ENCODE results near the gene HK2. TPM values are rescaled to one million over a fixed set of nuclear protein-coding genes. Genes with fewer than 3 reads are reported as not detected.
A peak's percentile ranks its signal among the peaks of the same experiment; 100 is the strongest.

The HK2 gene
- total and polyA plus RNA-seq, 8 donors: 0.47 to 8.6 (median 2.9) TPM

GRCh38 chr2:74843433-74843832 lies 9.5 kb downstream of the HK2 start:
- no peak for TF ChIP-seq CTCF (IDR thresholded peaks at IDR 0.05)
- H3K27ac ChIP-seq: peak overlapping the region in 2 of 4 donors; percentile 83
- H3K36me3 ChIP-seq: no peaks in the 10 kb centered on the region
- FAIRE-seq (no peak), ATAC-seq (no peak), DNase-seq (no peak)
- peaks cover 6 to 30% (median 10%) of the 10 kb centered on the region in 3 donors for H3K4me1 ChIP-seq
- no peaks in the 10 kb centered on the region for H3K27me3 ChIP-seq
- WGBS, 2 donors: 65 to 71% methylated on average over 3 of the region's 3 CpGs
- H3K9me3 ChIP-seq: no peaks in the 10 kb centered on the region
- intact Hi-C loops (cut with DNase I): no loop called here
- no peak overlapping the region for H3K4me3 ChIP-seq

GRCh38 chr2:74843899-74844298 lies 10.0 kb downstream of the HK2 start:
- intact Hi-C loops (cut with DNase I): no loop called here
- TF ChIP-seq CTCF (IDR thresholded peaks at IDR 0.05): no peak
- Histone ChIP-seq H3K27me3 (no peaks in the 10 kb centered on the region), H3K4me3 (no peak overlapping the region), H3K36me3 (no peaks in the 10 kb centered on the region), H3K4me1 (peaks cover 6 to 30% (median 10%) of the 10 kb centered on the region in 3 donors), H3K9me3 (no peaks in the 10 kb centered on the region), H3K27ac (peak overlapping the region in 2 of 4 donors; percentile 83)
- FAIRE-seq (no peak), ATAC-seq (peak in 2 of 4 donors; percentile 51 to 59), DNase-seq (no peak)

DNA sequence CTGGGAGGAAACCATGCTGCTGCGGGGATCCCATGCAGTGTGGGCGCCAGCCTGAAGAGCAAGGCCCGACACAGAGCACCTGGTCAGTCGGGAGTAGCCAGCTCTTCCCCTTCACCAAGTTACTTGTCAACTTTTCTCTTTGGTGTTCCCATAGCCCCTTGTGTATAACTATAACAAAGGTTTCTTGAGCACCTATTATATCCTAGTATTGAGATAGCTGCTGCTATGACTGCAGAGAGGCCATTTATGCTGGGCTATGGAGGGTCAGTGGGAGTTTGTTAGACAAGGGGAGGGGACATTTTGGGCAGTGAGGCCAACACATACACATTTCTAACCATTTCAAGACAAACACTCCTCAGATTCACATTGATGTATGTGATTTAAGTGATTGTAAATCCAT lies 10.8 kb downstream of the HK2 start:
- no peaks in the 10 kb centered on the region for H3K36me3 ChIP-seq
- no peaks in the 10 kb centered on the region for H3K9me3 ChIP-seq
- no peak overlapping the region for H3K4me3 ChIP-seq
- DNase-seq (no peak), ATAC-seq (no peak), FAIRE-seq (no peak)
- peaks cover 6 to 37% (median 10%) of the 10 kb centered on the region in 3 donors for H3K4me1 ChIP-seq
- H3K27me3 ChIP-seq: no peaks in the 10 kb centered on the region
- H3K27ac ChIP-seq: peak overlapping the region in 3 of 4 donors; percentile 49 to 83 (median 83)
- 87 to 97% methylated on average over 4 of the region's 4 CpGs for WGBS, 2 donors
- intact Hi-C loops (cut with DNase I): no loop called here
- TF ChIP-seq CTCF (IDR thresholded peaks at IDR 0.05): no peak

DNA sequence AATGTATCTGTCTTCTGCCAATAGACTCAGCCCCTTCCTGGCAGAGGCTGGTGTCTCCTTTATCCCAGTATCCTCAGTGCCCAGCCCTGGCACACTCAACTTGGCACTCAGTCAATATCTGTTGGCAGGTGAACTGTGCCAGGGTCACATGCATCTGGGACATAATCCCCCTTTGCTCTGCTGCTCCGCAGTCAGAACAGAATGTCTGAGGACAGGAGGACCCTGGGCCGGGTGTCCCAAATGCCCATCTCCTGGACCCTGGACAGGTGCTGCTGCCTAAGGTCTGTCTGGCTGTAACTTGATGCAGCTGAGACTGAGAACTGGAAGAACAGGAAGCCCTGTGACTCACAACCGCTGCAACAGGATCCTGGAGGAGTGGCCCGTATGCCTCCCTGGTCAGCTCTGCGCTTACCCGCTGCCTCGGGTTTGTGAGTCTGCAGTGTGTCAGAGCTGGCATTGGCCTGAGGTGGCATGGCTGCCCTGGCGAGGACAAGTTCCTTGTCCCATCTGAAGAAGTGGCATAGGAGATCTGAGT lies 11.4 kb downstream of the HK2 start:
- TF ChIP-seq CTCF (IDR thresholded peaks at IDR 0.05): no peak
- H3K9me3 ChIP-seq: no peaks in the 10 kb centered on the region
- no peak overlapping the region for H3K4me3 ChIP-seq
- peak overlapping the region; percentile 44 to 83 (median 66) for H3K27ac ChIP-seq
- peak; percentile 77 to 91 (median 88) for DNase-seq
- H3K36me3 ChIP-seq: no peaks in the 10 kb centered on the region
- intact Hi-C loops (cut with DNase I): no loop called here
- peak; percentile 93 to 99 (median 96) for ATAC-seq
- H3K4me1 ChIP-seq: peaks cover 10 to 42% (median 10%) of the 10 kb centered on the region in 3 donors
- WGBS, 2 donors: 4 to 5% methylated on average over 8 of the region's 8 CpGs
- no peak for FAIRE-seq
- H3K27me3 ChIP-seq: no peaks in the 10 kb centered on the region

DNA sequence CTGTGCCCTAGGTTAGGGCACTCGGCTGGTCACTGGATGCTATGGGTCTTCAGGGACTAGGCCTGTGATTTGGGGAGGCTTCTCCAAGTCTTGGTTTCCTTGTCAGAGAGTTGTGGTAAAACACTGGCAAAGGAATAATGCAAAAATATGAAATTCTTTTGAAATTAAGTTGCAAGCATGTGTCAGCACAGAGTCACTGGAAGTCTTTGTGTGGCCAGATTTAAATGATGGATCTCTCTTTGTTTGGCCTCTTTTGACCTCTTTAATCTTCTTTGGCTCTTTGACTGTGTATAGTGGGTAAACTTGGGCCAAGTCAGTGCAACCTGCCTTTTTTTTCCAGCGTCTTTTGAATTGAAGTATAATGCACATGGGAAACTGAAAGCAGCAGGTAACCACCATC lies 12.1 kb downstream of the HK2 start:
- TF ChIP-seq CTCF (IDR thresholded peaks at IDR 0.05): no peak
- FAIRE-seq (no peak), ATAC-seq (no peak), DNase-seq (no peak)
- peak overlapping the region; percentile 44 to 83 (median 66) for H3K27ac ChIP-seq
- WGBS, 2 donors: 67% methylated on average over 2 of the region's 2 CpGs
- no peaks in the 10 kb centered on the region for H3K27me3 ChIP-seq
- no peaks in the 10 kb centered on the region for H3K36me3 ChIP-seq
- intact Hi-C loops (cut with DNase I): no loop called here
- H3K4me1 ChIP-seq: peaks cover 10 to 43% (median 10%) of the 10 kb centered on the region in 3 donors
- H3K4me3 ChIP-seq: no peak overlapping the region
- no peaks in the 10 kb centered on the region for H3K9me3 ChIP-seq
